ENCODE data around the gene MKRN1.

- TF ChIP-seq CTCF (conservative IDR thresholded peaks at IDR 0.05) (no peak), EZH2 (IDR thresholded peaks at IDR 0.05; ENCODE audit: low read depth) (no peak)
These were observed 37.8 kb downstream of the MKRN1 start for GRCh38 chr7:140441519-140441918.
